ENCODE data around the gene DIO3.

GRCh38 chr14:101527987-101528386, 33.3 kb upstream of the DIO3 start:
- TF ChIP-seq, protein P1, sequence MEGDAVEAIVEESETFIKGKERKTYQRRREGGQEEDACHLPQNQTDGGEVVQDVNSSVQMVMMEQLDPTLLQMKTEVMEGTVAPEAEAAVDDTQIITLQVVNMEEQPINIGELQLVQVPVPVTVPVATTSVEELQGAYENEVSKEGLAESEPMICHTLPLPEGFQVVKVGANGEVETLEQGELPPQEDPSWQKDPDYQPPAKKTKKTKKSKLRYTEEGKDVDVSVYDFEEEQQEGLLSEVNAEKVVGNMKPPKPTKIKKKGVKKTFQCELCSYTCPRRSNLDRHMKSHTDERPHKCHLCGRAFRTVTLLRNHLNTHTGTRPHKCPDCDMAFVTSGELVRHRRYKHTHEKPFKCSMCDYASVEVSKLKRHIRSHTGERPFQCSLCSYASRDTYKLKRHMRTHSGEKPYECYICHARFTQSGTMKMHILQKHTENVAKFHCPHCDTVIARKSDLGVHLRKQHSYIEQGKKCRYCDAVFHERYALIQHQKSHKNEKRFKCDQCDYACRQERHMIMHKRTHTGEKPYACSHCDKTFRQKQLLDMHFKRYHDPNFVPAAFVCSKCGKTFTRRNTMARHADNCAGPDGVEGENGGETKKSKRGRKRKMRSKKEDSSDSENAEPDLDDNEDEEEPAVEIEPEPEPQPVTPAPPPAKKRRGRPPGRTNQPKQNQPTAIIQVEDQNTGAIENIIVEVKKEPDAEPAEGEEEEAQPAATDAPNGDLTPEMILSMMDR (IDR thresholded peaks at IDR 0.05; ENCODE audit: insufficient read depth, low read length) = no peak
- TF ChIP-seq POLR2AphosphoS5 (IDR thresholded peaks at IDR 0.05; ENCODE audit: low read depth) = no peak
- TF ChIP-seq, protein P2, sequence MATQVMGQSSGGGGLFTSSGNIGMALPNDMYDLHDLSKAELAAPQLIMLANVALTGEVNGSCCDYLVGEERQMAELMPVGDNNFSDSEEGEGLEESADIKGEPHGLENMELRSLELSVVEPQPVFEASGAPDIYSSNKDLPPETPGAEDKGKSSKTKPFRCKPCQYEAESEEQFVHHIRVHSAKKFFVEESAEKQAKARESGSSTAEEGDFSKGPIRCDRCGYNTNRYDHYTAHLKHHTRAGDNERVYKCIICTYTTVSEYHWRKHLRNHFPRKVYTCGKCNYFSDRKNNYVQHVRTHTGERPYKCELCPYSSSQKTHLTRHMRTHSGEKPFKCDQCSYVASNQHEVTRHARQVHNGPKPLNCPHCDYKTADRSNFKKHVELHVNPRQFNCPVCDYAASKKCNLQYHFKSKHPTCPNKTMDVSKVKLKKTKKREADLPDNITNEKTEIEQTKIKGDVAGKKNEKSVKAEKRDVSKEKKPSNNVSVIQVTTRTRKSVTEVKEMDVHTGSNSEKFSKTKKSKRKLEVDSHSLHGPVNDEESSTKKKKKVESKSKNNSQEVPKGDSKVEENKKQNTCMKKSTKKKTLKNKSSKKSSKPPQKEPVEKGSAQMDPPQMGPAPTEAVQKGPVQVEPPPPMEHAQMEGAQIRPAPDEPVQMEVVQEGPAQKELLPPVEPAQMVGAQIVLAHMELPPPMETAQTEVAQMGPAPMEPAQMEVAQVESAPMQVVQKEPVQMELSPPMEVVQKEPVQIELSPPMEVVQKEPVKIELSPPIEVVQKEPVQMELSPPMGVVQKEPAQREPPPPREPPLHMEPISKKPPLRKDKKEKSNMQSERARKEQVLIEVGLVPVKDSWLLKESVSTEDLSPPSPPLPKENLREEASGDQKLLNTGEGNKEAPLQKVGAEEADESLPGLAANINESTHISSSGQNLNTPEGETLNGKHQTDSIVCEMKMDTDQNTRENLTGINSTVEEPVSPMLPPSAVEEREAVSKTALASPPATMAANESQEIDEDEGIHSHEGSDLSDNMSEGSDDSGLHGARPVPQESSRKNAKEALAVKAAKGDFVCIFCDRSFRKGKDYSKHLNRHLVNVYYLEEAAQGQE (IDR thresholded peaks at IDR 0.05; ENCODE audit: insufficient replicate concordance, low read depth) = no peak
- no peak for TF ChIP-seq GABPA (IDR thresholded peaks at IDR 0.05; ENCODE audit: low read depth)
- TF ChIP-seq SPI1 (IDR thresholded peaks at IDR 0.05; ENCODE audit: borderline replicate concordance, low read depth) = no peak
